ENCODE measurements around the gene SFXN5.
"Not testable (repeated sequence)": the region's sequence is repeated elsewhere in the genome, so short reads cannot be mapped to it uniquely, and the experiment has no call there.

Gene SFXN5

GRCh38 chr2:73101626-73102256, 30.2 kb upstream of the SFXN5 start:
- in situ Hi-C loops (cut with HindIII; ENCODE audit: low sequenced_read_pairs) = no loop called here

- in situ Hi-C loops (cut with HindIII; ENCODE audit: low sequenced_read_pairs) = no loop called here
Observed at GRCh38 chr2:73100956-73101355, 29.4 kb upstream of the SFXN5 start.

- in situ Hi-C loops (cut with HindIII; ENCODE audit: low sequenced_read_pairs) = no loop called here
Observed at GRCh38 chr2:73099486-73099885, 28.0 kb upstream of the SFXN5 start.

GRCh38 chr2:73095910-73096309, 24.4 kb upstream of the SFXN5 start:
- in situ Hi-C loops (cut with HindIII; ENCODE audit: low sequenced_read_pairs) = no loop called here

- in situ Hi-C loops (cut with HindIII; ENCODE audit: low sequenced_read_pairs) = not testable (repeated sequence)
Observed at GRCh38 chr2:73093601-73094218, 22.2 kb upstream of the SFXN5 start.

GRCh38 chr2:73092146-73092783, 20.8 kb upstream of the SFXN5 start:
- in situ Hi-C loops (cut with HindIII; ENCODE audit: low sequenced_read_pairs) = no loop called here

GRCh38 chr2:73091696-73092095, 20.2 kb upstream of the SFXN5 start:
- in situ Hi-C loops (cut with HindIII; ENCODE audit: low sequenced_read_pairs) = no loop called here

- in situ Hi-C loops (cut with HindIII; ENCODE audit: low sequenced_read_pairs) = no loop called here
Observed at GRCh38 chr2:73091164-73091563, 19.7 kb upstream of the SFXN5 start.

GRCh38 chr2:73089270-73090030, 17.9 kb upstream of the SFXN5 start:
- in situ Hi-C loops (cut with HindIII; ENCODE audit: low sequenced_read_pairs) = no loop called here

GRCh38 chr2:73088703-73089102, 17.2 kb upstream of the SFXN5 start:
- in situ Hi-C loops (cut with HindIII; ENCODE audit: low sequenced_read_pairs) = no loop called here

GRCh38 chr2:73088211-73088610, 16.7 kb upstream of the SFXN5 start:
- in situ Hi-C loops (cut with HindIII; ENCODE audit: low sequenced_read_pairs) = no loop called here

- in situ Hi-C loops (cut with HindIII; ENCODE audit: low sequenced_read_pairs) = no loop called here
Observed at GRCh38 chr2:73087311-73087710, 15.8 kb upstream of the SFXN5 start.

- in situ Hi-C loops (cut with HindIII; ENCODE audit: low sequenced_read_pairs) = no loop called here
Observed at GRCh38 chr2:73085691-73086090, 14.2 kb upstream of the SFXN5 start.

- in situ Hi-C loops (cut with HindIII; ENCODE audit: low sequenced_read_pairs) = loop anchor here (5.0 kb wide), 1 partner anchor 73 kb away; no protein-coding TSS in a partner anchor
Observed at GRCh38 chr2:73084971-73085370, 13.5 kb upstream of the SFXN5 start.

- in situ Hi-C loops (cut with HindIII; ENCODE audit: low sequenced_read_pairs) = loop anchor here (5.0 kb wide), 1 partner anchor 72 kb away; no protein-coding TSS in a partner anchor
Observed at GRCh38 chr2:73083886-73084800, 12.6 kb upstream of the SFXN5 start.

GRCh38 chr2:73082523-73083410, 11.3 kb upstream of the SFXN5 start:
- in situ Hi-C loops (cut with HindIII; ENCODE audit: low sequenced_read_pairs) = loop anchor here (5.0 kb wide), 1 partner anchor 70 kb away; no protein-coding TSS in a partner anchor

GRCh38 chr2:73081181-73081671, 9.7 kb upstream of the SFXN5 start:
- in situ Hi-C loops (cut with HindIII; ENCODE audit: low sequenced_read_pairs) = loop anchor here (5.0 kb wide), 1 partner anchor 69 kb away; no protein-coding TSS in a partner anchor

- in situ Hi-C loops (cut with HindIII; ENCODE audit: low sequenced_read_pairs) = loop anchor here (5.0 kb wide), 1 partner anchor 68 kb away; no protein-coding TSS in a partner anchor
Observed at GRCh38 chr2:73080321-73081131, 9.0 kb upstream of the SFXN5 start.

All from DLD1 (cell line).